ENCODE data around the gene KAZN. TPM values are rescaled to one million over a fixed set of nuclear protein-coding genes. Genes with fewer than 3 reads are reported as not detected.

KAZN gene
- total and polyA plus RNA-seq, 2 donors from 2014 or later = 17.4 to 60.8 TPM

GRCh38 chr1:14696761-14697160 lies 98.3 kb downstream of the KAZN start:
- peak in 2 of 5 donors; percentile 60 to 65 for DNase-seq
- Histone ChIP-seq H3K4me3 (ENCODE audit: low read length in 3 of 3) (no peak overlapping the region), H3K9me3 (ENCODE audit: control insufficient read depth in 2 of 3, insufficient read depth in 1 of 3, low read length in 3 of 3) (peaks cover 0 to 5% (median 0%) of the 10 kb centered on the region in 3 donors)

GRCh38 chr1:14697353-14697752 lies 98.9 kb downstream of the KAZN start:
- DNase-seq (peak in 4 of 5 donors; percentile 58 to 86 (median 72)), FAIRE-seq (no peak)
- H3K9ac ChIP-seq (ENCODE audit: low read length in 3 of 3) = no peak overlapping the region
- H3K36me3 ChIP-seq (ENCODE audit: control insufficient read depth in 2 of 3, insufficient read depth in 3 of 3, low read length in 3 of 3) = no peaks in the 10 kb centered on the region
- H3K4me3 ChIP-seq (ENCODE audit: low read length in 3 of 3) = no peak overlapping the region
- intact Hi-C loops (cut with DNase I) = no loop called here
- H3K9me3 ChIP-seq (ENCODE audit: control insufficient read depth in 2 of 3, insufficient read depth in 1 of 3, low read length in 3 of 3) = peaks cover 0 to 5% (median 0%) of the 10 kb centered on the region in 3 donors
- no peaks in the 10 kb centered on the region for H3K27me3 ChIP-seq (ENCODE audit: control insufficient read depth, insufficient read depth, low read length)
- peaks cover 6 to 15% (median 7%) of the 10 kb centered on the region in 3 donors for H3K4me1 ChIP-seq (ENCODE audit: control insufficient read depth in 2 of 3, insufficient read depth in 2 of 3, low read depth in 1 of 3, low read length in 3 of 3)
- H3K27ac ChIP-seq (ENCODE audit: low read depth in 2 of 2, low read length in 2 of 2) = no peak overlapping the region
- TF ChIP-seq CTCF (IDR thresholded peaks at IDR 0.05; ENCODE audit: borderline replicate concordance, extremely low read depth, insufficient read depth) = no peak

More at GRCh38 chr1:14696761-14697160, 98.3 kb downstream of the KAZN start:
- Histone ChIP-seq H3K27ac (ENCODE audit: low read depth in 2 of 2, low read length in 2 of 2) (no peak overlapping the region), H3K4me1 (ENCODE audit: control insufficient read depth in 2 of 3, insufficient read depth in 2 of 3, low read depth in 1 of 3, low read length in 3 of 3) (peaks cover 6 to 15% (median 7%) of the 10 kb centered on the region in 3 donors), H3K27me3 (ENCODE audit: control insufficient read depth, insufficient read depth, low read length) (no peaks in the 10 kb centered on the region), H3K9ac (ENCODE audit: low read length in 3 of 3) (no peak overlapping the region), H3K36me3 (ENCODE audit: control insufficient read depth in 2 of 3, insufficient read depth in 3 of 3, low read length in 3 of 3) (no peaks in the 10 kb centered on the region)
- intact Hi-C loops (cut with DNase I) = no loop called here
- no peak for FAIRE-seq
- no peak for TF ChIP-seq CTCF (IDR thresholded peaks at IDR 0.05; ENCODE audit: borderline replicate concordance, extremely low read depth, insufficient read depth)

- no peaks in the 10 kb centered on the region for H3K36me3 ChIP-seq (ENCODE audit: control insufficient read depth in 2 of 3, insufficient read depth in 3 of 3, low read length in 3 of 3)
- H3K9me3 ChIP-seq (ENCODE audit: control insufficient read depth in 2 of 3, insufficient read depth in 1 of 3, low read length in 3 of 3) = peaks cover 0 to 5% (median 0%) of the 10 kb centered on the region in 3 donors
- no peak overlapping the region for H3K9ac ChIP-seq (ENCODE audit: low read length in 3 of 3)
- no peak for TF ChIP-seq CTCF (IDR thresholded peaks at IDR 0.05; ENCODE audit: borderline replicate concordance, extremely low read depth, insufficient read depth)
- intact Hi-C loops (cut with DNase I) = no loop called here
- no peak for FAIRE-seq
- no peaks in the 10 kb centered on the region for H3K27me3 ChIP-seq (ENCODE audit: control insufficient read depth, insufficient read depth, low read length)
- DNase-seq = peak in 1 of 5 donors; percentile 43
- H3K4me1 ChIP-seq (ENCODE audit: control insufficient read depth in 2 of 3, insufficient read depth in 2 of 3, low read depth in 1 of 3, low read length in 3 of 3) = peaks cover 6 to 15% (median 7%) of the 10 kb centered on the region in 3 donors
- no peak overlapping the region for H3K27ac ChIP-seq (ENCODE audit: low read depth in 2 of 2, low read length in 2 of 2)
- H3K4me3 ChIP-seq (ENCODE audit: low read length in 3 of 3) = no peak overlapping the region
These were observed 99.8 kb downstream of the KAZN start for GRCh38 chr1:14698314-14698713.

- H3K4me1 ChIP-seq (ENCODE audit: control insufficient read depth in 2 of 3, insufficient read depth in 2 of 3, low read depth in 1 of 3, low read length in 3 of 3) = peaks cover 4 to 15% (median 6%) of the 10 kb centered on the region in 3 donors
- H3K27me3 ChIP-seq (ENCODE audit: control insufficient read depth, insufficient read depth, low read length) = no peaks in the 10 kb centered on the region
- H3K27ac ChIP-seq (ENCODE audit: low read depth in 2 of 2, low read length in 2 of 2) = no peak overlapping the region
- no peak for FAIRE-seq
- no peak overlapping the region for H3K9ac ChIP-seq (ENCODE audit: low read length in 3 of 3)
- H3K9me3 ChIP-seq (ENCODE audit: control insufficient read depth in 2 of 3, insufficient read depth in 1 of 3, low read length in 3 of 3) = peaks cover 0 to 5% (median 0%) of the 10 kb centered on the region in 3 donors
- no peak overlapping the region for H3K4me3 ChIP-seq (ENCODE audit: low read length in 3 of 3)
- TF ChIP-seq CTCF (IDR thresholded peaks at IDR 0.05; ENCODE audit: borderline replicate concordance, extremely low read depth, insufficient read depth) = no peak
- H3K36me3 ChIP-seq (ENCODE audit: control insufficient read depth in 2 of 3, insufficient read depth in 3 of 3, low read length in 3 of 3) = no peaks in the 10 kb centered on the region
- intact Hi-C loops (cut with DNase I) = no loop called here
- peak in 4 of 5 donors; percentile 51 to 83 (median 70) for DNase-seq
These were observed 101.1 kb downstream of the KAZN start for GRCh38 chr1:14699620-14700019.

Measured in kidney (tissue), 14 donors.